A549 (cell line): Measurements from ENCODE around the gene SPATA46. TPM values are rescaled to one million over a fixed set of nuclear protein-coding genes. Genes with fewer than 3 reads are reported as not detected.
"Not testable (repeated sequence)": the region's sequence is repeated elsewhere in the genome, so short reads cannot be mapped to it uniquely, and the experiment has no call there.

Source experiments
- ATAC-seq, 2 experiments: fragments of 200-7000 bp in 1 of 2; fragments of >200 bp in 1 of 2; cut with Nextera tagmentation in 1 of 2; cut with Tn5 transposase in 1 of 2; 3 replicates each; pipeline versions ENCODE4 v1.8.0 to v1.9.1; 2018 to 2020; ENCODE audit warnings: mild to moderate bottlenecking in 1 of 2, moderate library complexity in 1 of 2
- CTCF ChIA-PET: fragments of 300-600 bp; sonication (Branson Sonifier 250); formaldehyde crosslinking; extraction: SDS; loops from one replicate; lab custom pipeline; 2021; ENCODE audit warnings: antibody characterized with exemption, inconsistent platforms; lab: Yijun Ruan, JAX
- POLR2A ChIA-PET: fragments of 350-600 bp; formaldehyde crosslinking; extraction: SDS; loops from one replicate; lab custom pipeline; 2021; ENCODE audit warnings: antibody characterized with exemption, inconsistent platforms; lab: Yijun Ruan, JAX
- DNase-seq, 2 experiments: peaks; one replicate each; pipeline versions ENCODE4 v3.0.0 to v3.0.0-alpha.2; 2011 to 2016; ENCODE audit warnings: low read depth in 1 of 2, low spot score in 1 of 2
- FAIRE-seq: peaks from 2 replicates; lab custom pipeline; 2011; peaks lifted over from hg19 to GRCh38; lab: Jason Lieb, UNC
- H3K27ac ChIP-seq, 2 experiments: fragments of >200 bp; sonication (Bioruptor Twin); formaldehyde crosslinking; 3 replicates each; pipeline ENCODE4 v1.5.1; 2016 to 2017
- H3K4me1 ChIP-seq: fragments of >200 bp; sonication (Bioruptor Twin); formaldehyde crosslinking; 3 replicates; pipeline ENCODE4 v1.6.1; 2016
- H3K4me2 ChIP-seq: fragments of >200 bp; sonication (Bioruptor Twin); formaldehyde crosslinking; 3 replicates; pipeline ENCODE4 v1.6.1; 2016
- H3K4me3 ChIP-seq: fragments of >200 bp; sonication (Bioruptor Twin); formaldehyde crosslinking; 3 replicates; pipeline ENCODE4 v1.5.1; 2016
- H3K9me3 ChIP-seq: fragments of >200 bp; sonication (Bioruptor Twin); formaldehyde crosslinking; 3 replicates; pipeline ENCODE4 v1.6.1; 2016
- BHLHE40 ChIP-seq: IDR thresholded peaks from 2 replicates; pipeline ENCODE4 v1.6.1; 2012; ENCODE audit warnings: low read depth, low read length, inconsistent platforms
- CBX2 ChIP-seq: fragments of 200-600 bp; sonication (generic); IDR thresholded peaks from 2 replicates; pipeline ENCODE4 v1.6.1; 2016; ENCODE audit warnings: low read depth, mild to moderate bottlenecking, borderline replicate concordance
- EP300 ChIP-seq, 2 experiments: fragments of >200 bp; sonication (Bioruptor Twin); formaldehyde crosslinking; IDR thresholded peaks; 2 replicates in 1 of 2; 3 replicates in 1 of 2; pipeline ENCODE4 v1.6.1; 2016 to 2017
- FOXS1 ChIP-seq: fragments of 250-450 bp; sonication (Bioruptor Pico); IDR thresholded peaks from 2 replicates; pipeline ENCODE4 v1.5.0; 2020; ENCODE audit warnings: mild to moderate bottlenecking, moderate library complexity
- HOXB13 ChIP-seq: fragments of 250-450 bp; sonication (Bioruptor Pico); IDR thresholded peaks from 2 replicates; pipeline ENCODE4 v1.5.0; 2020; ENCODE audit warnings: low read depth, mild to moderate bottlenecking, moderate library complexity
- KDM1A ChIP-seq: fragments of 200-600 bp; sonication (generic); IDR thresholded peaks from 2 replicates; pipeline ENCODE4 v1.6.1; 2016; ENCODE audit warnings: low read depth, mild to moderate bottlenecking
- PHF8 ChIP-seq: fragments of 200-600 bp; sonication (generic); IDR thresholded peaks from 2 replicates; pipeline ENCODE4 v1.6.1; 2016; ENCODE audit warnings: low read depth, mild to moderate bottlenecking, antibody characterized with exemption, moderate library complexity, borderline replicate concordance
- RAD21 ChIP-seq, 2 experiments: fragments of >200 bp in 1 of 2; sonication (Bioruptor Twin) in 1 of 2; formaldehyde crosslinking in 1 of 2; IDR thresholded peaks in 1 of 2; conservative IDR thresholded peaks in 1 of 2; 2 replicates in 1 of 2; 3 replicates in 1 of 2; pipeline ENCODE4 v1.6.1; 2012 to 2018; ENCODE audit warnings: inconsistent platforms in 1 of 2
- RCOR1 ChIP-seq: fragments of 150-350 bp; IDR thresholded peaks from 2 replicates; pipeline ENCODE4 v1.6.1; 2014; ENCODE audit warnings: antibody characterized with exemption, low read length, low read depth
- RFX5 ChIP-seq: fragments of 450-650 bp; IDR thresholded peaks from 2 replicates; pipeline ENCODE4 v1.7.1; 2014; ENCODE audit warnings: antibody characterized with exemption, mild to moderate bottlenecking, moderate library complexity
- SMC3 ChIP-seq: fragments of >200 bp; sonication (Bioruptor Twin); formaldehyde crosslinking; IDR thresholded peaks from 3 replicates; pipeline ENCODE4 v1.6.1; 2018; ENCODE audit warnings: inconsistent platforms
- SREBF2 ChIP-seq: fragments of 450-650 bp; IDR thresholded peaks from 2 replicates; pipeline ENCODE4 v1.6.1; 2014; ENCODE audit warnings: mild to moderate bottlenecking, moderate library complexity
- TP53 ChIP-seq: fragments of 250-450 bp; sonication (Bioruptor Pico); IDR thresholded peaks from 2 replicates; pipeline ENCODE4 v1.5.0; 2021; ENCODE audit warnings: mild to moderate bottlenecking, moderate library complexity
- WGBS: methylation state at CpG from one replicate; pipeline ENCODE4 v1.1.6; 2017; ENCODE audit errors: missing lambda C conversion rate; 5-methylcytosine and 5-hydroxymethylcytosine counted together
- polyA plus RNA-seq, 4 experiments: library from polyadenylated mRNA; depleted of rRNA in 3 of 4; stranded (reverse); fragments of >200 nt; fragmentation: RNase III in 1 of 4; extraction: RNeasy Plus Mini Kit Qiagen cat#74134 plus additional on column Dnase treatment in 1 of 4; gene quantifications; 2 replicates in 3 of 4; 3 replicates in 1 of 4; pipeline ENCODE4 v1.2.3, GENCODE V29; 2011 to 2017
- TF ChIP-seq, protein P1 (sequence below): fragments of >200 bp; sonication (Bioruptor Twin); formaldehyde crosslinking; IDR thresholded peaks from 2 replicates; pipeline ENCODE4 v1.6.1; 2016
- TF ChIP-seq, protein P2 (sequence below): IDR thresholded peaks from 2 replicates; pipeline ENCODE4 v1.6.1; 2012; ENCODE audit warnings: low read depth, borderline replicate concordance
- TF ChIP-seq, protein P3 (sequence below): fragments of 250-450 bp; sonication (Bioruptor Pico); IDR thresholded peaks from 2 replicates; pipeline ENCODE4 v1.5.0; 2020; ENCODE audit warnings: low read depth, mild to moderate bottlenecking, moderate library complexity
- TF ChIP-seq, protein P4 (sequence below): IDR thresholded peaks from 2 replicates; pipeline ENCODE4 v1.6.1; 2012
- TF ChIP-seq, protein P5 (sequence below): fragments of >200 bp; sonication (Bioruptor Twin); formaldehyde crosslinking; IDR thresholded peaks from 3 replicates; pipeline ENCODE4 v1.6.1; 2016
- TF ChIP-seq, protein P6 (sequence below): IDR thresholded peaks from 2 replicates; pipeline ENCODE4 v1.6.1; 2012

SPATA46 gene
- polyA plus RNA-seq, 2 of the 4 experiments (the other 2 are of a cell fraction) = not detected

DNA sequence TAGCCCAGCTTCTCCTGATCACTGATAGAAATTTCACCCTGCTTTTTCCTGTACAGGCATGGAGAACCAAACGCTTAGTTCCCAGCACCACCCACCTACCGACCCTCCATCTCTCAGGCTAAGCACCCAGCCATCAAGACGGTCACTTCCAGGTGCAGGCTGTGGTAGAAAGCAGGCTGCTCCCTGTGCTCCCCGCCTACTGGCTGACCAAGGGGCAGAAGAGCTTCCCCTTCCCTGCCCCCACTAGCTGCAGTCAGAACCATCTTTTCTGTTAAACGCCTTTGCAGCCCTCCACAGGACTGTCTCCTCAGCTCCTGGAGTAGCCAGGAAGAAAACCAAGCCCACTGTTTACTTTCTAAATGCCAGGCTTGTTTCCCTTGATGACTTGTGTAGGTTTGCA lies 23.0 kb downstream of the SPATA46 start:
- DNase-seq = no peak
- CTCF ChIA-PET = interaction anchor here (0.6 to 1.0 kb wide), 2 partner anchors 11 to 63 kb away, joined by 3 read pairs; no protein-coding TSS in a partner anchor
- no peak for TF ChIP-seq SREBF2
- TF ChIP-seq, protein P1, sequence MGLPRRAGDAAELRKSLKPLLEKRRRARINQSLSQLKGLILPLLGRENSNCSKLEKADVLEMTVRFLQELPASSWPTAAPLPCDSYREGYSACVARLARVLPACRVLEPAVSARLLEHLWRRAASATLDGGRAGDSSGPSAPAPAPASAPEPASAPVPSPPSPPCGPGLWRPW = no peak
- TF ChIP-seq, protein P2, sequence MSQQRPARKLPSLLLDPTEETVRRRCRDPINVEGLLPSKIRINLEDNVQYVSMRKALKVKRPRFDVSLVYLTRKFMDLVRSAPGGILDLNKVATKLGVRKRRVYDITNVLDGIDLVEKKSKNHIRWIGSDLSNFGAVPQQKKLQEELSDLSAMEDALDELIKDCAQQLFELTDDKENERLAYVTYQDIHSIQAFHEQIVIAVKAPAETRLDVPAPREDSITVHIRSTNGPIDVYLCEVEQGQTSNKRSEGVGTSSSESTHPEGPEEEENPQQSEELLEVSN = no peak
- TF ChIP-seq, all 56 proteins: peak for 0
- Histone ChIP-seq H3K4me2 (no peak overlapping the region), H3K27ac (no peak overlapping the region), H3K4me1 (peaks cover 12% of the 10 kb centered on the region), H3K4me3 (no peak overlapping the region), H3K9me3 (no peaks in the 10 kb centered on the region)
- POLR2A ChIA-PET = no interaction called here
- FAIRE-seq (no peak), ATAC-seq (no peak)
- 68% methylated on average over 5 of the region's 5 CpGs for WGBS

DNA sequence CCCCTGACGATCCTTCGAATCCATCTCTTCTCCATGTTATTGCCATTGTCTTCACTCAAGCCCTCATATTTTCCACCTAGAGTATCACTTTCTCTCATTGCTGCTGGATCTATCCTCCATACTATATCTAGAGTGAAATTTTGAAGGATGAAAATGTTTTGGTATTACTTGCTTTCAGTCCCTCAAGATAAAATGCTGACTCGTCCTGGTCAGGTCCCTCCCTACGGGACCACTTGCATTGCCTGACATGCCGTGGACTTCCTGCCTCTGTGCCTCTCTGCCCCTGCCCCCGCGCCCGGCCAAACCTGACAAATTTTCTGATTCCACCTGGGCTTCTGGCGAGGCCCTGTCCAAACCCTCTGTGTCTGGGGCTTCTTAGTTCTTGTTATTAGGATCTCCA lies 23.6 kb downstream of the SPATA46 start:
- Histone ChIP-seq H3K9me3 (no peaks in the 10 kb centered on the region), H3K27ac (no peak overlapping the region)
- no peak for ATAC-seq
- no peak for FAIRE-seq
- 88% methylated on average over 9 of the region's 9 CpGs for WGBS
- POLR2A ChIA-PET = no interaction called here
- no peak for TF ChIP-seq PHF8
- TF ChIP-seq BHLHE40 = no peak
- no peak for TF ChIP-seq RCOR1
- no peak for TF ChIP-seq EP300 (IDR thresholded peaks at IDR 0.05)
- TF ChIP-seq, protein P3, sequence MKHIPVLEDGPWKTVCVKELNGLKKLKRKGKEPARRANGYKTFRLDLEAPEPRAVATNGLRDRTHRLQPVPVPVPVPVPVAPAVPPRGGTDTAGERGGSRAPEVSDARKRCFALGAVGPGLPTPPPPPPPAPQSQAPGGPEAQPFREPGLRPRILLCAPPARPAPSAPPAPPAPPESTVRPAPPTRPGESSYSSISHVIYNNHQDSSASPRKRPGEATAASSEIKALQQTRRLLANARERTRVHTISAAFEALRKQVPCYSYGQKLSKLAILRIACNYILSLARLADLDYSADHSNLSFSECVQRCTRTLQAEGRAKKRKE (CRISPR knock-in tag) = no peak
- TF ChIP-seq KDM1A = no peak
- TF ChIP-seq, protein P4, sequence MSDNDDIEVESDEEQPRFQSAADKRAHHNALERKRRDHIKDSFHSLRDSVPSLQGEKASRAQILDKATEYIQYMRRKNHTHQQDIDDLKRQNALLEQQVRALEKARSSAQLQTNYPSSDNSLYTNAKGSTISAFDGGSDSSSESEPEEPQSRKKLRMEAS = no peak
- no peak for TF ChIP-seq TP53 (CRISPR knock-in tag)
- TF ChIP-seq, protein P5, sequence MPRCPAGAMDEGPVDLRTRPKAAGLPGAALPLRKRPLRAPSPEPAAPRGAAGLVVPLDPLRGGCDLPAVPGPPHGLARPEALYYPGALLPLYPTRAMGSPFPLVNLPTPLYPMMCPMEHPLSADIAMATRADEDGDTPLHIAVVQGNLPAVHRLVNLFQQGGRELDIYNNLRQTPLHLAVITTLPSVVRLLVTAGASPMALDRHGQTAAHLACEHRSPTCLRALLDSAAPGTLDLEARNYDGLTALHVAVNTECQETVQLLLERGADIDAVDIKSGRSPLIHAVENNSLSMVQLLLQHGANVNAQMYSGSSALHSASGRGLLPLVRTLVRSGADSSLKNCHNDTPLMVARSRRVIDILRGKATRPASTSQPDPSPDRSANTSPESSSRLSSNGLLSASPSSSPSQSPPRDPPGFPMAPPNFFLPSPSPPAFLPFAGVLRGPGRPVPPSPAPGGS = no peak
- no peak for TF ChIP-seq HOXB13 (CRISPR knock-in tag)
- TF ChIP-seq SMC3 = no peak
- no peak for TF ChIP-seq FOXS1
- TF ChIP-seq, all 56 proteins: peak for 0
- H3K4me2 ChIP-seq = no peak overlapping the region
- peaks cover 12% of the 10 kb centered on the region for H3K4me1 ChIP-seq
- DNase-seq = no peak
- CTCF ChIA-PET = interaction anchor here (1.0 kb wide), 1 partner anchor 11 kb away, joined by 3 read pairs; no protein-coding TSS in a partner anchor
- no peak overlapping the region for H3K4me3 ChIP-seq

DNA sequence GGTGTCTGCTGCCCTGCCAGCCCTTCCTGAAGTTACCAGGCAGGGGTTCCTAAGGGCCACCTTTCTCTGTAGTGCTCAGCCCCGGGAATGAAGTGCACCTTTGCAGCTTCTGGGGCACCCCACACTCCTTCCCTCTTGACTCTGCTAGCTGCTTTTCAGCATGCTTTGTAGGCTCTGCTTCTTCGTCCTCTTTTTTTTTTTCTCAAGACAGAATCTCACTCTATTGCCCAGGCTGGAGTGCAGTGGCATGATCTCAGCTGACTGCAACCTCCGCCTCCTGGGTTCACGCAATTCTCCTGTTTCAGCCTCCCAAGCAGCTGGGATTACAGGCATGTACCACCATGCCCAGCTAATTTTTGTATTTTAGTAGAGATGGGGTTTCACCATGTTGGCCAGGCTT lies 24.8 kb downstream of the SPATA46 start:
- H3K4me3 ChIP-seq, H3K27ac ChIP-seq, POLR2A ChIA-PET, ATAC-seq, H3K9me3 ChIP-seq, H3K4me2 ChIP-seq, DNase-seq, FAIRE-seq, CTCF ChIA-PET: not testable (repeated sequence)
- H3K4me1 ChIP-seq = peaks cover 12% of the 10 kb centered on the region
- WGBS = 88% methylated on average over 3 of the region's 4 CpGs

DNA sequence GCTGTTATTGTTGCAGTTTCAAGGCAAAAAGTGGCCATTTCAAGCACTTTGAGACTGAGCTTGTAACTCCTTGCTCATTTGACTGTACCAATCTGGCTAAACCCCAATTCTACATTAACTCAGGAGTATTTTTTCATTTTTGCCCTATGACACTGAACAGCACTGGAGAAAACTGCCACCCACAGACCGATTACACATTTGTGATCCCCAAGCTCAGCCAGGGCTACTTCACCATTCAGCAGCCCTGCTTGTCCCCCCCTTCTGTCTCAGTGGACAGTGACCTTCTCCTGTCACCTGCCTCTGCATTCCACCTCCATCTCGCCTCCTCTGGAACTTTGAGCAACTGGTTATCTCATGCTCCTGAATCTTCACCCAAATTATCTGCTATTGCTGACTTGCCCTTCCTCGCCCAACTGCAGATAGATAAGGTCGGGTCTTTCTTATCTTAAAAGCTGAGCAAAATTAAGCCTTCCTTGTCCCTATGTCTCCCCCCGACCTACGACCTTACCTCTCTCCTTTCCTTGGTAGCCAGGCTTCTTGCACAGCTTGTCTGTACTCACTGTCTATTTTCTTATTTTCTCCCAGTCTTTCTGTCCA lies 25.3 kb downstream of the SPATA46 start:
- CTCF ChIA-PET = no interaction called here
- no peak for DNase-seq
- TF ChIP-seq RAD21 (conservative IDR thresholded peaks at IDR 0.05 in 1 of 2, IDR thresholded peaks at IDR 0.05 in 1 of 2) = no peak
- TF ChIP-seq CBX2 = no peak
- TF ChIP-seq, protein P6, sequence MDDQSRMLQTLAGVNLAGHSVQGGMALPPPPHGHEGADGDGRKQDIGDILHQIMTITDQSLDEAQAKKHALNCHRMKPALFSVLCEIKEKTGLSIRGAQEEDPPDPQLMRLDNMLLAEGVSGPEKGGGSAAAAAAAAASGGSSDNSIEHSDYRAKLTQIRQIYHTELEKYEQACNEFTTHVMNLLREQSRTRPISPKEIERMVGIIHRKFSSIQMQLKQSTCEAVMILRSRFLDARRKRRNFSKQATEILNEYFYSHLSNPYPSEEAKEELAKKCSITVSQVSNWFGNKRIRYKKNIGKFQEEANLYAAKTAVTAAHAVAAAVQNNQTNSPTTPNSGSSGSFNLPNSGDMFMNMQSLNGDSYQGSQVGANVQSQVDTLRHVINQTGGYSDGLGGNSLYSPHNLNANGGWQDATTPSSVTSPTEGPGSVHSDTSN = no peak
- no peak for TF ChIP-seq RFX5
- TF ChIP-seq, protein P4 = no peak
- Histone ChIP-seq H3K9me3 (no peaks in the 10 kb centered on the region), H3K4me1 (peaks cover 12% of the 10 kb centered on the region), H3K4me2 (no peak overlapping the region), H3K4me3 (no peak overlapping the region), H3K27ac (no peak overlapping the region)
- ATAC-seq = no peak
- FAIRE-seq = no peak
- WGBS = 60% methylated on average over 6 of the region's 6 CpGs
- POLR2A ChIA-PET = no interaction called here
